ENCODE results near the gene PLP2. TPM values are rescaled to one million over a fixed set of nuclear protein-coding genes. Genes with fewer than 3 reads are reported as not detected.
"Not testable (repeated sequence)": the region's sequence is repeated elsewhere in the genome, so short reads cannot be mapped to it uniquely, and the experiment has no call there.

The PLP2 gene
- total RNA-seq, 1 experiment from 2014 or later = 80.8 TPM

- peak; percentile 53 for DNase-seq (ENCODE audit: low spot score)
These were observed 7.9 kb upstream of the PLP2 start for GRCh38 chrX:49163555-49164419.

- DNase-seq (ENCODE audit: low spot score) = no peak
These were observed 6.9 kb upstream of the PLP2 start for GRCh38 chrX:49164589-49165360.

- peak; percentile 57 for DNase-seq (ENCODE audit: low spot score)
These were observed 5.5 kb upstream of the PLP2 start for GRCh38 chrX:49165901-49166881.

- DNase-seq (ENCODE audit: low spot score) = peak; percentile 84
These were observed 4.6 kb upstream of the PLP2 start for GRCh38 chrX:49166914-49167739.

GRCh38 chrX:49167740-49168108, 4.0 kb upstream of the PLP2 start:
- DNase-seq (ENCODE audit: low spot score) = no peak

- peak; percentile 77 for DNase-seq (ENCODE audit: low spot score)
These were observed 632 bp downstream of the PLP2 start for GRCh38 chrX:49172280-49172780.

GRCh38 chrX:49173544-49173943, 1.8 kb downstream of the PLP2 start:
- DNase-seq (ENCODE audit: low spot score) = not testable (repeated sequence)

GRCh38 chrX:49174723-49175122, 3.0 kb downstream of the PLP2 start:
- DNase-seq (ENCODE audit: low spot score) = no peak

- no peak for DNase-seq (ENCODE audit: low spot score)
These were observed 4.0 kb downstream of the PLP2 start for GRCh38 chrX:49175435-49176274.

- no peak for DNase-seq (ENCODE audit: low spot score)
These were observed 5.0 kb downstream of the PLP2 start for GRCh38 chrX:49176421-49177326.

- DNase-seq (ENCODE audit: low spot score) = no peak
These were observed 5.7 kb downstream of the PLP2 start for GRCh38 chrX:49177338-49177833.

GRCh38 chrX:49177873-49178480, 6.3 kb downstream of the PLP2 start:
- no peak for DNase-seq (ENCODE audit: low spot score)

- DNase-seq (ENCODE audit: low spot score) = no peak
These were observed 6.8 kb downstream of the PLP2 start for GRCh38 chrX:49178537-49178936.

GRCh38 chrX:49179358-49179757, 7.7 kb downstream of the PLP2 start:
- no peak for DNase-seq (ENCODE audit: low spot score)

- DNase-seq (ENCODE audit: low spot score) = no peak
These were observed 12.1 kb downstream of the PLP2 start for GRCh38 chrX:49183701-49184281.

- DNase-seq (ENCODE audit: low spot score) = peak; percentile 42
These were observed 12.9 kb downstream of the PLP2 start for GRCh38 chrX:49184294-49185281.

Measured in A172 (cell line).